Spinal cord (tissue), 10 donors: Measurements from ENCODE around the gene SMYD3. TPM values are rescaled to one million over a fixed set of nuclear protein-coding genes. Genes with fewer than 3 reads are reported as not detected.

Source experiments
- DNase-seq, 6 donors: peaks; one replicate each; pipeline versions ENCODE4 v3.0.0 to v3.0.0-alpha.2; 2013 to 2015; ENCODE audit warnings: low spot score in 6 of 6, low read depth in 4 of 6
- H3K27ac ChIP-seq: one replicate; pipeline ENCODE4 v1.5.1; 2013; ENCODE audit warnings: low read depth, low read length, control low read depth
- H3K27me3 ChIP-seq: one replicate; pipeline ENCODE4 v1.6.1; 2013; ENCODE audit warnings: low read length; ENCODE audit not compliant: control insufficient read depth, insufficient read depth
- H3K36me3 ChIP-seq: one replicate; pipeline ENCODE4 v1.6.1; 2013; ENCODE audit warnings: low read length; ENCODE audit not compliant: control insufficient read depth, insufficient read depth
- H3K4me1 ChIP-seq: one replicate; pipeline ENCODE4 v1.6.1; 2013; ENCODE audit warnings: low read length; ENCODE audit not compliant: control insufficient read depth, insufficient read depth
- H3K4me3 ChIP-seq: one replicate; pipeline ENCODE4 v1.5.1; 2013; ENCODE audit warnings: low read depth, low read length, control low read depth
- H3K9me3 ChIP-seq: one replicate; pipeline ENCODE4 v1.6.1; 2013; ENCODE audit warnings: low read length; ENCODE audit not compliant: control insufficient read depth, insufficient read depth
- WGBS: methylation state at CpG from one replicate; pipeline ENCODE4 v1.1.5; 2013; ENCODE audit warnings: missing lambda C conversion rate; ENCODE audit not compliant: insufficient coverage; 5-methylcytosine and 5-hydroxymethylcytosine counted together
- polyA plus RNA-seq, 2 donors: library from polyadenylated mRNA; unstranded; fragments of 120-200 nt; gene quantifications; one replicate each; pipeline ENCODE4 v1.2.1, GENCODE V29; 2013; ENCODE audit not compliant: insufficient read length in 2 of 2
- total RNA-seq, 2 donors: library from RNA; depleted of rRNA in 1 of 2; stranded (reverse); fragments of 120-200 nt in 1 of 2; fragments of >200 nt in 1 of 2; gene quantifications; one replicate each; pipeline versions ENCODE4 v1.2.3 to v1.2.4, GENCODE V29; 2013 to 2014
- donor health status: healthy.

The SMYD3 gene
- total and polyA plus RNA-seq, 4 donors: 37.5 to 54.4 (median 49.4) TPM

DNA sequence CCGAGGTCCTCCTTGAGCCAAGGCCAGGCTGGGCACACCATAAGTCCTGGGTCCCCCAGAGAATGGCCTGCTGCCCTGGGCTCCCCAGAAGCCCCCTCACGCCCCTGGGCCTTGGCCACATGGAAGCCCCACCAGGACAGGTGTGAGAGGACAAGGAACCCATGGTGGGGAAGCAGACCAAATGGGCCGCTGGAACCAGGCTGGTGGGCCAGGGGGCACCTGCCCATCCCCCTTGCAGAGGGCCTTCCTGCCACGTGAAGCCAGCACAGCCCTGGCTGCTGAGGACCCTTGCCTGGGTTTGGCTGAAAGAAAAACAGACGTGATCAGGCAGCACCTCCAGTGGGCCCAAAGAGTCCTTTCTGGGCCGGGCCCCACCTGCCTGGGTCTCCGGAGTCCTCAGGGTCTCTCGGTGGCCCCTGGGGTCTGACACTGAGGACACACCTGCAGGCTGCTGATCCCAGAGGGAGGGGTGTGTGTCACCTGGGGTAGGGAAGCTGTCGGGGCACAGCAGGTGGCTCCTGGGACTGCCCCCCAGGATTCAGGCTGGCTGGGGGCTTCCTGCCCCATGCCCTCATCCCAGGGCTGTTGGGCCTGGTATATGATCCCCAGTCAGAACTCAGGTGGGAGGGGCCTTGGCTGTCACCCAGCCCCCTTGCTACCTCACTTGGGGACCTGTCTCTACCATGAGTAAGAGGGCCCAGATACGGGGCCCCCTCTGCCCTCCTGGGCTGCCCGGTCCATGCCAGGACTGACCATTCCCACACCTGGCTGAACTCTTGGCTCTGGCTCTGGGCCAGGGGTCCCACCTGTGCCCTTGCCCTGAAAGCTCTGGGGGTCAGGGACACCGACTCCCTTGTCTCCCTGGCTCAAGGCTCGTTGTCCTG is 3.3 kb upstream of the SMYD3 start:
- H3K9me3 ChIP-seq: peaks cover 2% of the 10 kb centered on the region
- H3K4me1 ChIP-seq: peaks cover 13% of the 10 kb centered on the region
- no peaks in the 10 kb centered on the region for H3K27me3 ChIP-seq
- H3K4me3 ChIP-seq: no peak overlapping the region
- H3K27ac ChIP-seq: no peak overlapping the region
- 89% methylated on average over 13 of the region's 13 CpGs for WGBS
- H3K36me3 ChIP-seq: no peaks in the 10 kb centered on the region
- DNase-seq: no peak

- Histone ChIP-seq H3K9me3 (peaks cover 2% of the 10 kb centered on the region), H3K36me3 (no peaks in the 10 kb centered on the region), H3K4me1 (peaks cover 13% of the 10 kb centered on the region), H3K27me3 (no peaks in the 10 kb centered on the region), H3K4me3 (no peak overlapping the region), H3K27ac (no peak overlapping the region)
- WGBS: 84% methylated on average over 26 of the region's 26 CpGs
- DNase-seq: no peak
Observed at GRCh38 chr1:246508897-246509688, 2.0 kb upstream of the SMYD3 start.

DNA sequence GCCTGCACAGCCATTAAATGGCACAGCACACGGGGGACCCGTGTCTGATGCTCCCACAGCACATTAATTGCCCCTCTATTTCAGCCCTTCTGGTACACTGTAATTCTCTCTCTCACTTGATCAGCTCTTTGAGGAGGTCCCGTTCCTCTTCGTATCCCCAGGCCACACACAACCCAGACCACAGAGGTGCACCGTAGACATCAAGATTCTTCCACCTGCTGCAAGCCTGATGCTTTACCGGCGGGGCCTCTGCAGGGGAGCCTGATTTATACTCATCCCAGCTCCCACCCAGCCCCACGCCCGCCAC is 759 bp downstream of the SMYD3 start:
- Histone ChIP-seq H3K36me3 (no peaks in the 10 kb centered on the region), H3K4me3 (peak overlapping the region; percentile 86), H3K27ac (no peak overlapping the region), H3K9me3 (no peaks in the 10 kb centered on the region), H3K4me1 (peaks cover 13% of the 10 kb centered on the region), H3K27me3 (no peaks in the 10 kb centered on the region)
- peak in 2 of 6 donors; percentile 28 to 37 for DNase-seq
- 1% methylated on average over 9 of the region's 9 CpGs for WGBS

DNA sequence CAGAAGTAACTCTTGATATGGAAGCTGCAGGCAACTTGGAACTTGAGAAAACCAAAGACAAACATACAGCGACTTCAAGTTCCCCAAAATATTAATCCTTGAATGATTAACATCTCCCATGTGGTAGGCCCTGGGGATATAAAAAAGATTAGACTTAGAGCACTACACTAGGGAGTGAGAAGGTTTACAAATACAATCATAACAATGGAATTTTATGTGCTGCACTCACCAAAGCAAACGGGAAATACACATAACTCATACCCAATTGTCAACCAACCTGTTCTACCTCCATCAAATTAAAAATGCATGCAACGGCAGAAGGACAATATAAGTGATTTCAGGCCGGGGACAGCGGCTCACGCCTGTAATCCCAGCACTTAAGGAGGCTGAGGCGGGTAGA is 3.7 kb downstream of the SMYD3 start:
- Histone ChIP-seq H3K36me3 (no peaks in the 10 kb centered on the region), H3K9me3 (no peaks in the 10 kb centered on the region), H3K27ac (no peak overlapping the region), H3K4me3 (no peak overlapping the region), H3K27me3 (no peaks in the 10 kb centered on the region), H3K4me1 (peaks cover 13% of the 10 kb centered on the region)
- WGBS: 79% methylated on average over 2 of the region's 7 CpGs
- DNase-seq: no peak

DNA sequence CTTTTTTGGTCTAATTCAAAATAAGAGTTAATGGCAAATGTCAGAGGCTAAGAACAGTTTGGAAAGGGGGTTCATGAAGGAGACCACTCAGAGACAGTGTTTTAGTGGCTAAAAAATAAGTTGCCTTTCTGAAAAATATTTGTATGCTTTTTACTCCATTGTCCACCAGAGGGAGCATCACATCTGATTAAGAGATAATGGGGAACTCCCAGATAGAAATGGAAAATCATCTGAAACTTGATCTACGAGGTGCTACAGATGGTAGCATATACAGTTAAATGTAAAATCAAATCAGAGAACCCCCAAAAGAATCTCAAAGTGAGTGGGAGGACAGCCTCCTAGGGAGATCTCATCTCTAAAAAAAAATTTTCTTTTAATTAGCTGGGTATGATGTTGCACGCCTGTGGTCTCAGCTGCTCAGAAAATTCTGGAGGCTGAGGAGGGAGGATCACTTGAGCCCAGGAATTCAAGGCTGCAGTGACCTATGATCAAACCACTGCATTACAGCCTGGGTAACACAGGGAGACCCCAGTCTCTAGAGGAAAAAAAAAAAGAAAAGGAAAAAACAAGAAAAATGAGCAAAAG is 9.7 kb downstream of the SMYD3 start:
- no CpG with 5 or more reads among the region's 2 CpGs for WGBS
- peak in 5 of 6 donors; percentile 47 to 93 (median 64) for DNase-seq

GRCh38 chr1:246492611-246493245 is 14.4 kb downstream of the SMYD3 start:
- peak; percentile 60 to 97 (median 70) for DNase-seq
- H3K9me3 ChIP-seq: no peaks in the 10 kb centered on the region
- H3K4me3 ChIP-seq: no peak overlapping the region
- H3K27me3 ChIP-seq: no peaks in the 10 kb centered on the region
- H3K36me3 ChIP-seq: no peaks in the 10 kb centered on the region
- no peak overlapping the region for H3K27ac ChIP-seq
- WGBS: no CpG with 5 or more reads among the region's 3 CpGs
- H3K4me1 ChIP-seq: peaks cover 3% of the 10 kb centered on the region

More for the DNA sequence above, 9.7 kb downstream of the SMYD3 start:
- Histone ChIP-seq H3K4me1 (no peaks in the 10 kb centered on the region), H3K4me3 (no peak overlapping the region), H3K27ac (no peak overlapping the region), H3K9me3 (no peaks in the 10 kb centered on the region), H3K27me3 (no peaks in the 10 kb centered on the region), H3K36me3 (no peaks in the 10 kb centered on the region)

GRCh38 chr1:246491551-246492053 is 15.5 kb downstream of the SMYD3 start:
- Histone ChIP-seq H3K36me3 (no peaks in the 10 kb centered on the region), H3K27me3 (no peaks in the 10 kb centered on the region), H3K9me3 (no peaks in the 10 kb centered on the region), H3K4me1 (peaks cover 3% of the 10 kb centered on the region), H3K4me3 (no peak overlapping the region), H3K27ac (no peak overlapping the region)
- peak in 2 of 6 donors; percentile 8 to 12 for DNase-seq
- 90% methylated on average over 3 of the region's 7 CpGs for WGBS

GRCh38 chr1:246488674-246489073 is 18.4 kb downstream of the SMYD3 start:
- 74% methylated on average over 3 of the region's 6 CpGs for WGBS
- DNase-seq: no peak
- Histone ChIP-seq H3K4me1 (peaks cover 3% of the 10 kb centered on the region), H3K9me3 (no peaks in the 10 kb centered on the region), H3K27me3 (no peaks in the 10 kb centered on the region), H3K36me3 (no peaks in the 10 kb centered on the region), H3K4me3 (no peak overlapping the region), H3K27ac (no peak overlapping the region)

DNA sequence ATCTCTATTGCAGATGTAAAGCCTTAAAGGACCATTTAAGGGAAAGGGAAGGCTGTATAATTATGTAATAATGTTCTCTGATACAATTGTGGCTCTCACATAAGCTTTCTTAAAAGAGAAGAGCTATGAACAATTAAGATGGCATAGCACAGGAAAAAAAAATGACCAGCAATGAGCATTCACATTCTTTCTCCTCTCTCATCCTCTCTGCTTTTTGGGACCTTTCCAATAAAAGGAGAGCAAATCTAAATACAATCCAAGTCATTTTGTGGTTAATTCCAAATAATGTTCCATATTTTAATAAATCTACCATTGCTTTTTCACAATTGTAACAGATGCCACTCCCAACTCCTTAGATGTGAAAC is 23.5 kb downstream of the SMYD3 start:
- H3K27ac ChIP-seq: no peak overlapping the region
- H3K4me1 ChIP-seq: no peaks in the 10 kb centered on the region
- no peaks in the 10 kb centered on the region for H3K36me3 ChIP-seq

More for the DNA sequence above, 23.5 kb downstream of the SMYD3 start:
- no peak overlapping the region for H3K4me3 ChIP-seq
- DNase-seq: no peak
- H3K9me3 ChIP-seq: no peaks in the 10 kb centered on the region
- no peaks in the 10 kb centered on the region for H3K27me3 ChIP-seq
